Activated CD8-positive, alpha-beta memory T cell treated with anti-CD3 and anti-CD28 coated beads for 24 hours (primary cell): ENCODE data around the gene EDN3.

ENCODE experiments used
- DNase-seq: peaks from one replicate; pipeline ENCODE4 v3.0.0-alpha.2; 2020

The EDN3 gene

GRCh38 chr20:59365611-59366285 is 65.3 kb downstream of the EDN3 start:
- DNase-seq: no peak

GRCh38 chr20:59371431-59371830 is 71.0 kb downstream of the EDN3 start:
- DNase-seq: no peak

- DNase-seq: no peak
These were observed 73.8 kb downstream of the EDN3 start for GRCh38 chr20:59374261-59374660.

DNA sequence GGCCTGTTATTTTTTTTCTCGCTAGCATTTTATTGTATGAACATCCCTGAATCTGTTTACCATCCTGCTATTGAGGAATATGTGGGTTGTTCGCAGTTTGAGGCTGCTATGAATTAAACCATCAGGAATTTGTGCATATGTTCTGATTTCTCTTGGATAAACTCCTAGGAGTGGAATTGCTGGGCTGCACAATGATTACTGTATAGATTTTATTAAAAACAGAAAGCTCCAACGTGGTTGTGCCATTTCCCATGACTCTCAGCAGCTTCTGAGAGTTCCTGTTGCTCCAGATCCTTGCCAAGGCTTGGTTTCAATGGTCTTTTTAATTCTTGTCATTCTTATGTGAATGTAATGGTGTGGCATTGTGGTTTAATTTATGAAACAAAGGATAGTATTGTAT is 75.1 kb downstream of the EDN3 start:
- DNase-seq: no peak
